Activated CD4-positive, alpha-beta T cell treated with anti-CD3 and anti-CD28 coated beads, Interleukin-2, amount 50 U/mL, for 16 hours (primary cell): ENCODE measurements around the gene TAF1C.
"Not testable (repeated sequence)": the region's sequence is repeated elsewhere in the genome, so short reads cannot be mapped to it uniquely, and the experiment has no call there.

Experiments
- DNase-seq: peaks from one replicate; pipeline ENCODE4 v3.0.0-alpha.2; 2020

TAF1C gene

DNA sequence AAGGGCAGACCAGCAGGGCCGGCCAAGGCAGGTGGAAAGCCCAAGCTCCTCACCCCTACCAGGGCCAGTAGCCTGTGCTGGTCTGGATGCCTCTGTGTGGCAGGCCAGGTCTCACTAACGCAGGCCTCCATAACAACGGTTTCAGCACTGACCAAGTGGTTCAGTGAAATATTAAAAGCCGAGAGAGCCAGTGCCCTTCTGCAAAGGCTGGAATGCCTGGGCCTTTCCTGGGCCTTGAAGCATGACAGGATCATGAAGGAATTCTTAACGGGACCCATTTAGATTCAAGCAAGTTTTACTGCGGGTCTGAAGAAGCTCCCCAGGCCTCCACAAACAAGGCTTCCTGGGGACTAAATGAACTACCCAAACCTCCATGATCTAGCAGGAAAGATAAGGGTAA is 20.4 kb upstream of the TAF1C start:
- no peak for DNase-seq

DNA sequence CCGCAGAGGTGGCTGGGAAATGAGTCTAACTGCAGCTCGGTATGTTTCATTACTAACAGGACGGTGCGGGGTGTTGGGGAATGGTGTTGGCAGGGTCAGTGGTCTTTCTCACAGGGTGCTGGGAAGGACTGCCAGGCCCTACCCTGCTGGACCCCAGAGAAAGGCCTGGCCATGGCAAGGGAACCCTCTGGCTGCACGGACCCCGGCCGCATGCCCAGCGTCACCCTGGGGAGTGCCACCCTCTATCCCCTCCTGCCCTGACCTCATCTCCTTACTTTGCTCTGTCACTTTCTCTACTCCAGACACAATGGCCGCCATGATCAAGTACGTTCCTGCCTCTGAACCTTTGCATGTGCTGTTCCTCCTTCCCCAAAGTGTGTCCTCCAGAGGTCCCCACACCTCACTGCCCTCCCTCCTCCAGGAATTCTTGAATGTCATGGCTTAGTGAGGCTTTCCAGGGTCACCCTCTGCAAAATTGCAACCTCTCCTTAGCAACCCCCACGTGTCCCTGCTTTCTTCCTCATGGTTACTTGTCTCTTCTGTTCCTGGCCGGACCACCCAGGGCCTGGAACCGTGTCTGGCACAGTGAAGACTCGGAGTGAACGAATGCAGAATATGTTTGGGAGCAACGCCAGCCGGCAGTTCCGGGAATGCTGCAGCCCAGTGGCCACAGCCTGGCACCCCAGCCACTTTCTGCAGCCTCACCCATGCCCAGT is 19.3 kb upstream of the TAF1C start:
- DNase-seq: no peak

DNA sequence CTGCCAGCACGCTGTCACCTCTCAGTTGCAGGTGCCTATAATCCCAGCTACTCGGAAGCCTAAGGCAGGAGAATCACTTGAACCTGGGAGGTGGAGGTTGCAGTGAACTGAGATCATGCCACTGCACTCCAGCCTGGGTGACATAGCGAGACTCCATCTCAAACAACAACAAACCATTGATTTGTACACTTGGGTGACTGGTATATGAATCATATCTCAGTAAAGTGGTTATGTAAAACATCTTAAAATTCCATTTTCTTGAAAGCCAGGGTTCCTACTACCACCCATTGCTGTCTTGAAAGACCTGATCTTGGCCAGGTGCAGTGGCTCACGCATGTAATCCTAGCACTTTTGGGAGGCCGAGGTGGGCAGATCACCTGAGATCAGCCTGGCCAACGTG is 18.3 kb upstream of the TAF1C start:
- not testable (repeated sequence) for DNase-seq

DNA sequence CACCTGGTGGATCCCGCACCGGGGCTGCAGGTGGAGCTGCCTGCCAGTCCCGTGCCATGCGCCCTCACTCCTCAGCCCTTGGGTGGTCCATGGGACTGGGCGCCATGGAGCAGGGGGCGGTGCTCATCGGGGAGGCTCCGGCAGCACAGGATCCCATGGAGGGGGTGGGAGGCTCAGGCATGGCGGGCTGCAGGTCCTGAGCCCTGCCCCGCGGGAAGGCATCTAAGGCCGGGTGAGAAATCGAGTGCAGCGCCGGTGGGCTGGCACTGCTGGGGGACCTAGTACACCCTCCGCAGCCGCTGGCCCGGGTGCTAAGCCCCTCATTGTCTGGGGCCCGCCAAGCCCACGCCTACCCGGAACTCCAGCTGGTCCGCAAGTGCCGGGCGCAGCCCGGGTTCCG is 17.7 kb upstream of the TAF1C start:
- not testable (repeated sequence) for DNase-seq

DNA sequence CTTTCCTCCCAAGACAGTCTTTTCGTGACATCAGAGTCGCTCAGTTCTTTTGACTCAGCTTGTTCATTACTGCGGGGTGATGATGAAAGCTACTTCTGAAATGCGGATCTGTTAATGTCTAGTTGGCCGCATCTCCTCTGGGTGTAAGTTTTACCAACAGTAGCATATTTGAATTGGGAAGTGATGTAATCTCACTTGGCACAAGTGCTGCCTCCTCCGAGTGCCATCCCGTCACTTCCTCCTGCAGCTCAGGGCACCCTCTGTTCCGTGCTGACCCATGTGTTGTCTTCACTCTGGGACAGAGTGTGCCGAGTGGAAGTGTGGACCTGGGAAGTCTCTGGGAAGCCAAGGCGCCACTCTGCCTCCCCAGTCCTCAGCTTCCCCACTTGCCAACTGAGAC is 13.0 kb upstream of the TAF1C start:
- no peak for DNase-seq

DNA sequence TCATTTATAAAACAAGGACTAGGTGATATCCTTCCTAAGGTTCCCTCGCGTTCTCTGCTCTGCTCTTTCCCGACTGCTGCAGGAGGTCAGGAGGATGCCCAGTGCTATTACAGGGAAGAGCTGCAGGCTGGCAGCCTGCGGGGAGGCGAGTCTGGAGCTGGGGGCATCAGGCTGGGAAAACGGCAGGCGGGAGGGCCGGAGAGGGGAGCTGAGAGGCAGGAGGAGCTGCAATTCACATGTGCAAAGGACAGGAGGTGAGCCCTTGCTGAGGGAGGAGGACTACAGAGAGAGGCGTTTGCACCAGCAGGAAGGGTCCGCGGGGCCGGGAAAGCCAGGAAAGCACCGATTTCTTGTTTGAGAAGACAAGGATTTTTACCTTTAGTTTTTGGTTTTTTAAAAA is 12.2 kb upstream of the TAF1C start:
- DNase-seq: no peak

DNA sequence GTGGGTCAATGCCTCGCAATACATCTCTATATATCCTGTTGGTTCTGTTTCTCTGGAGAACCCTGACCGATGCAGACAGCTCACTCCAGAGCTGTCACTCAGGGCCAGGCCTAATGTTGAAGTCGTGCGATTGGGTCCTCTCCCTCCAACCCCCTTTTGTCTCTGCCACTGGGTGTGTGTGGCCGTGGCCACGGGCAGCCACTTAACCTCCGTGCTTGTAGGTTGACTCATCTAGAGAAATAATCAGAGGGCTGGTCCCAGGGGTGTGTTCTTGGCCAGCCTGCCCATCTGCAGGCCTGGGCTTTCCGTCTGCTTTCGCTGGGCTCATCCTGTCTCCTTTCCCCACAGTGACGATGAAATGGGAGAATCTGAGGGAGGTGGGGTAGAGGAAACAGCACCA is 11.5 kb upstream of the TAF1C start:
- no peak for DNase-seq

DNA sequence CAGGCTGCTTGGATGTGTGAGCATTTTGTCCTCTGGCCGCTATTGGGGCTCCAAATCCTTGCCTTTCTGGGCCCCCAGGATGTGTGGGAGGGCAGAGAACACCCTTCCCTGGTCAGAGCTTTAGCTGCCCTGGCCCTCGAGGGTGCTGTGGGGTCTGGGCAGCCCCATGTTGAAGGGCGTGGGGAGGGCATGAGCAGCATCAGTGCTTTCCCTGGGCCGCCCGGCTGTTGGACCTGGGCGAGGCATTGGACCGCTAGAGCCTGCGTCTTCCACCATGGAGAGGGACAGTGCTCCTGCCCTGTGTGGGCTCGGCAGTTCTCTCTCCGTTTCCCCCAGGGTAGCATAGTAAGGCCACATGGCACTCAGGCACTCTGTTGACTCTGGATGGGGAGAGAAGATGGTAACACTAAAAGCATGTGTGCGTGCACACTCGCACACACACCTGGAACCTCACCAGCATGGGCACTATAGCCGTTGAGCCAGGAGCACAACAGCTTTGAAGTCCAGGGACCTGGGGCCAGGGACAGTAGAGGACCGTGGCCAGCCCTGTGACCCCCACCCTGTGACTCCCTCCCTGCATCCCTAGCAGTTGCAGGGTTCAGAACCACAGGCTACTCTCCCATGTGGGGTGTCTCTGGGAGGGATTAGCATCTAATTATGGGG is 10.7 kb upstream of the TAF1C start:
- DNase-seq: no peak

DNA sequence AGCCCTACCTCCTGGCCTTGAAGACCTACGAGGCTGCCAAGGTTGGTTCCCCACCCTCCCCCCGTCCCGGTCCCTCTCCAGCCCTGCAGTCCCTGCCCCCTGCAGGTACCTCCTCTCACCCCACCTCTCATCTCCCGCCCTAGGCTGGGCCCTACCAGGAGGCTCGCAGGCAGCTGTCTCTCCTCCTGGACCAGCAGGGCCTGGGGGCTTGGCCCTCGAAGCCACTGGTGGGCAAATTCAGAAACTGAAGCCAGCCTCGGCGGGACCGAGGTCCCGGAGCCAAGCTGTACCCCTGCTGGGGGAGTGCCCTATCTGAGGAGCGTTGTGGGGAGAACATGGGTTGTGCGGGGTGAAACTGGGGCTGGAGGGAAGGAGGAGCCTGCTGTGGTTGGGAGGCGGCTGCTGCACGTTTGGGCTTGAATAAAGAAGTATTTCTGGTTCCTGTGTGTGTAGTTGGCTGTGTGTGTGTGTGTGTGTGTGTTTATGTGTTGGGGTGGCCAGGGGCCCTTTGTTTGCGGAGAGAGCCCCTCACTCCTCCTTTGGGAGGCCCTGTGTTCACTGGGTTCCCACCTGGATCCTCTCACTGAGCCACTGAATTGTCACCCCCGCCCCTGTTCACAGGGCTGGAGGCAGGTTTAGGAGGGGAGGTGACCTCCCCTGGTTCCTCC is 10.0 kb upstream of the TAF1C start:
- DNase-seq: no peak

DNA sequence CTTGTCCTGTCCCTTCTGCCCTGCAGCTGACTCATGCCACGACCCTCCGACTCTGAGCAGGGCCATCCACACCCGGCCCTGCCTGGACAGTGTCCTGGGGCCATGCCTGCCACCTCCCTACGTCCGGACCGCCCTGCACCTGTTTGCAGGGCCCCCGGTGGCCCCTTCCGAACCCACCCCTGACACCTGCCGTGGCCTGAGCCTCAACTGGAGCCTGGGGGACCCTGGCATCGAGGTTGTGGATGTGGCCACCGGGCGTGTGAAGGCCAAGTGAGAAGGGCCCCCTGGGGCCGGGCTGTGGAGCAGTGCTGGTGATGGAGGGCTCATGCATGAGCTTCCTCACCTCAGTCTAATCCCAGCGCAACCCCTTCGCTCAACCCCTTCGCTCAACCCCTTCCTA is 9.2 kb upstream of the TAF1C start:
- DNase-seq: no peak

DNA sequence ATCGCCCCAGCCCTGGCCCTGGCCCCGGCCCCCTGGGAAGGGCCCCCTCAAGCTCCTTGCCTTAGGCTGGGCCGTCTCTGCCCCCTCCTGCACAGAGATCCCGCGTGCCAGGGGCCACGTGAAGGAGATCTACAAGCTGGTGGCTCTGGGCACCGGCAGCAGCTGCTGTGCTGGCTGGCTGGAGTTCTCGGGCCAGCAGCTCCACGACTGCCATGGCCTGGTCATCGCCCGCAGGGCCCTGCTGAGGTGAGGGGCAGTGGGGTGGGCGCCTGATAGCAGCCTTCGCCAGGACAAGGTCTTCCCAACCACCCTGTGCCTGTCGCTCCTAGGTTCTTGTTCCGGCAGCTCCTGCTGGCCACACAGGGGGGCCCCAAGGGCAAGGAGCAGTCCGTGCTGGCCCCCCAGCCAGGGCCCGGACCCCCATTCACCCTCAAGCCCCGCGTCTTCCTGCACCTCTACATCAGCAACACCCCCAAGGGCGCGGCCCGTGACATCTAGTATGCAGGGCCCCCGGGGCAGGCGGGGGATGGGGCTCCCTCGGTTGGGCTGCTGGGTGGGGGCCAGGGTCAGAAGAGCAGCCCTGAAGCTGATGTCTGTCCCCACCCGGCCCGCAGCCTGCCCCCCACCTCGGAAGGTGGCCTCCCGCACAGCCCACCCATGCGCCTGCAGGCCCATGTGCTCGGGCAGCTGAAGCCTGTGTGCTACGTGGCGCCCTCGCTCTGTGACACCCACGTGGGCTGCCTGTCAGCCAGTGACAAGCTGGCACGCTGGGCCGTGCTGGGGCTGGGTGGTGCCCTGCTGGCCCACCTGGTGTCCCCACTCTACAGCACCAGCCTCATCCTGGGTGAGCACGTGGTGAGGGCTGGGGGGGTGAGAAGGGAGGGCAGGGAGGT is 8.6 kb upstream of the TAF1C start:
- no peak for DNase-seq

DNA sequence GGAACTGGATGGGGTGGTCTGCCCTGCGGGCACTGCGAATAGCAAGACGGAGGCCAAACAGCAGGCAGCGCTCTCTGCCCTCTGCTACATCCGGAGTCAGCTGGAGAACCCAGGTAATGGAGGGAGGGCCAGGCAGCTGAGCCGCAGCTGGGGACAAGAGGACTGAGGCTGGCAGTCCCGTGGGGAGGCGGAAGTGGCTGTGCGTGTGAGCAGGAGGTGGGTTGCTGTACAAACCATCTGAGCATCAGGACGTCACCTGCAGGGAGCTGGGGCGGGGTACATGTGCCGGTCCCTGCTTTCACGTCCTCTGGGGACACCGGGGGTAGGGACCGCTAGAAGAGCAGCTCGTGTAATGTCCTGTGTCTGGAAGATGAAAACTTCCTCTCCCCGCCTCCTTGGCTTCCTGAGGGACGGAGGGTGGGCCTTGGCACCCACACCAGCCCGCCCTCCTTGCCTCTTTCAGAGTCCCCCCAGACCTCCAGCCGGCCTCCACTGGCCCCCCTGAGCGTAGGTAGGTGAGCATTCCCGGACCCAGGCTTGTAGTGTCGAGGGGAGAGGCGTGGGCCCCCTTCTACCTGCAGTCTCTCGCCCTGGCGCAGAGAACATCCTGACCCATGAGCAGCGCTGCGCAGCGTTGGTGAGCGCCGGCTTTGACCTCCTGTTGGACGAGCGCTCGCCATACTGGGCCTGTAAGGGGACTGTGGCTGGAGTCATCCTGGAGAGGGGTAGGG is 7.8 kb upstream of the TAF1C start:
- DNase-seq: no peak

DNA sequence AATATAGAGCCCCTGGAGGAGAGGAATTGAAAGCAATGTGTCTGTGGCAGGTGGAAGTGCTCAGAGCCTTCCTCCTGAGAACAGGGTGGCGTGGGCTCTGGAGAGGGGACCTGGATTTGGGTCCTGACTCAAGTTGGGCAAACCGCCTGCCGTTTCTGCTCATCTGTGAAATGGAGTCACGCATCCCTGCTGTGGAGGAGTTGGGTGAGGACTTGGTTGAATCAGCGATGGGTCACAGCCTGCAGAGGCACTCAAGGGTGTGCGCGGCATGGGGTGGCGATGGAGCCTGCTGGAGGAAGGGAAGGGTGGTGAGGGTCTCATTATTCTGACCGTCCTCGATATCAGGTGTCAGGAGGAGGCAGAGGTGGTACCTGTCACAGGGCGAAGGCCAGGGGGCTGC is 7.2 kb upstream of the TAF1C start:
- no peak for DNase-seq

DNA sequence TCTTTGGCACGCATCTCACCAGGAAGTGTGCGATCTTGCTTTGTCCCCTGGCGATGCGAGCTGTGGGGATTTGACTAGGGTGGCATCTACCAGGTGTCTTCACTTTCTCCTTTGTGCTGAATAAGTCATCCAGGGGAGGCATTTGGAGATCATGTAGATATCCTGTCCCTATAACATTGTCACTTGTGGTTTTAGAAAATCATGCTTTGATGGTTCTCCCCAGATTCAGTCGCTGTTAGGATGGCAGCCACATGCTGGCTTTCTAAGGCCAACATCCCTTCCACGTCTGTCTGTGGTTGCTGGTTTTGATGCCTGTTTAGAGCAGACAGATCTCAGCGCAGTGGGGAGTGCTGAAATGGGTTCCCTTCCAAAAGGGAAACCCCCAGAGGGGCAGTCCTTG is 6.6 kb upstream of the TAF1C start:
- DNase-seq: no peak

DNA sequence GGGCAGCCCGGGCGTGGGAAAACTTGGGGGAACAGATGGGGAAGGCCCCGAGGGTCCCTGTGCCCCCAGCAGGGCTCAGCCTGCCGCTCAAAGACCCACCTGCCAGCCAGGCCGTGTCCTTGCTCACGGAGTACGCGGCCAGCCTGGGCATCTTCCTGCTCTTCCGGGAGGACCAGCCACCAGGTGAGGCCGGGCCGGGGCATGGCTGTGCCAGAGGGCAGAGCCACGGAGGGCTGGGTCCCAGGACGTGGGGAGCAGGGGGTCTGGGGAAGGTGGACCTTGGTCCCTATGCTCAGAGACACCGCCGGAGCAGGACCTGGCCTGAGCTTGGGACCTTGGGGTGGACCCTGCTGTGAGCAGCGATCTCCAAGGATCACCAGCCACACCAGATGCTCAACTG is 4.6 kb upstream of the TAF1C start:
- no peak for DNase-seq

DNA sequence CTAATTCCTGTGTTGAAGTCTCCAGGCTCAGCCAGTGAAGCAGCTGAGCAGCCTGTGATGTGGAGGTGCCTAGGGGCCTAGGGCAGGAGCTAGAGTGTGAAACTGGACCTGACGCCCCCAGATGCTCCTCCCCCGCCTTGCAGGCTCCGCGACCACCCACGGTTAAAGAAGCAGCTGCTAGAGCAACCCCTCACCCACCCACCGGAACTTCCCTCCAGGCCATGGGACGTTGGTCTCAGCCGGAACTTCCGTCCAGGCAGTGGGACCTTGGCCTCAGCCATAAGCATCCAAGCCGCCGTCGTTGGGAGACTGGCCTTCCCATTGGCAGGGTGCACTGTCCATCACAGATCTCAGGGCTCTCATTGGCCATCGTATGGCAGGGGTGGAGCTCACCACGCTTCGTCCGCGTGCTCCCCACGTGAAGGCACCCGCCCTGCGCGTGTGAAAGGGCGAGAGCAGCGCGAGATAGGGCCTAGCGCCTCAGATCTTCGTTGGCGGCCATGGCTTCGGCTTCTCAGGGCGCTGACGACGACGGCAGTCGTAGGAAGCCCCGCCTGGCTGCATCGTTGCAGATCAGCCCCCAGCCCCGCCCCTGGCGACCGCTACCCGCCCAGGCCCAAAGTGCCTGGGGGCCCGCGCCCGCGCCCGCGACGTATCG is 4.0 kb upstream of the TAF1C start, which contains the start of gene ADAD2:
ADAD2 (plus strand) TSS at position 427 of the 658 bp plus-strand sequence; CDS start at position 501, 74 bp downstream.
- no peak for DNase-seq

DNA sequence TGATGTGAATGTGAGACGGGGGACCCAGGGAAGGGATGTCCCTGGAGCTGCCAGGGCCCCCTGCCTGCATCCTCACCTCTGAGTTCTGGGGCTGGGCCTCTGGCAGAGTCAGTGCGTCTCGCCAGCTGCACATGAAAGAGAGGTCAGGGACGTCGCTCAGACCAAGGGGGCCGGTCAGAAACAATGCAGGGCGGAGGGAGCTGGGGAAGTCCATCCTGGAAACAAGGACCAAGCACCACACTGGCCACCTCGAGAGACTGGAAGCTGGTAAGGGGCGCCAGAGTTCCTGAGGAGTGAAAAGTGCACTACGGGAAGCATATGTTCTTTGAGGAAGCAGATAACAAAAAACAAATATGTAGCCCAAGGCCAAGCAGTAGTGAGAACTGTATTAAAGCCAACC is 2.1 kb downstream of the TAF1C start:
- no peak for DNase-seq

DNA sequence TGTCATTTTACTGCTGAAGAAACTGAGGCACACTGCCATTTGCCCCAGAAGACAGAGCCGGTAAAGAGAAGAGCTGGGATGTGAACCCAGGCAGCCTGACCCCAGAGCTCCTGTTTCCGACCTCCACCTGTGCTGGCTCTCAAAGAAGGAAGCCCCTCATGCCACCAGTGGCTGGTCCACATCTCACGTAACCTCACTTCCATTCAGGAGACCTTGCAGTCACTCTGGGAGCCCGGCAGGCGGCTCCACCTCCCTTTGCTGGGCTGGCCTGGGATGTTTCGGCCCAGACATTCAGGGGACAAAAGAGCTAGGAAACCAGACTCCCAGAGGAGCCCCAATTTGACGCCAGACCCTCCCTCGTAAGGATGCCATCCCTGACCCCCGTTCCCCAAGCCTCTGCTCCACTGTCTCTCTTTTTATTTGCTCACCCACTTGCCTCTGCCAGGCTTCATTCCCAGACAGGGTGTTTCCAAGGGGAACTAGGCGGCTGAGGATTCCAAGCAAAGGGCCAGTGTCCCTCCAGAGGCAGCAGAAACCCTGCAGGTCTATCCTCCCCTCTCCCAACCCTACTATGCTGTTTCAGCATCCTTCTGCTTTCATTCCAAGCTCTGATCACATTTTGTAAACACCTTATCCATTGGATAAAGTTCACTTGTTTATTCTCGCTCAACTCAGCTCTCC is 2.8 kb downstream of the TAF1C start:
- DNase-seq: no peak

DNA sequence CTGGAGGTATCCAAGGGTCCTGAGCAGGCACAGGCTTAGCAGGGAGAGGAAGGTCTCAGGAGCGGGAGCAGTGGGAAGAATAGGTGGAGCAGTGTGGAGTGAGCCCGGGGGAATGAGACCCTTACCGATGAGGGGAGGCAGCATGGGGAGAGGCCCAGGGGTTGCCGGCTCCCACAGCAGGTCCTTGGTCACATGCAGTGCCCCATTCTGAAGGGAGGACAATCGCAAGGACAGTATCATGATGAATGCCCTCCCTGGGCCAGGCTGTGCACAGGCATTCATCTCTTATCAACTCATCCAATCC is 3.3 kb downstream of the TAF1C start:
- no peak for DNase-seq

DNA sequence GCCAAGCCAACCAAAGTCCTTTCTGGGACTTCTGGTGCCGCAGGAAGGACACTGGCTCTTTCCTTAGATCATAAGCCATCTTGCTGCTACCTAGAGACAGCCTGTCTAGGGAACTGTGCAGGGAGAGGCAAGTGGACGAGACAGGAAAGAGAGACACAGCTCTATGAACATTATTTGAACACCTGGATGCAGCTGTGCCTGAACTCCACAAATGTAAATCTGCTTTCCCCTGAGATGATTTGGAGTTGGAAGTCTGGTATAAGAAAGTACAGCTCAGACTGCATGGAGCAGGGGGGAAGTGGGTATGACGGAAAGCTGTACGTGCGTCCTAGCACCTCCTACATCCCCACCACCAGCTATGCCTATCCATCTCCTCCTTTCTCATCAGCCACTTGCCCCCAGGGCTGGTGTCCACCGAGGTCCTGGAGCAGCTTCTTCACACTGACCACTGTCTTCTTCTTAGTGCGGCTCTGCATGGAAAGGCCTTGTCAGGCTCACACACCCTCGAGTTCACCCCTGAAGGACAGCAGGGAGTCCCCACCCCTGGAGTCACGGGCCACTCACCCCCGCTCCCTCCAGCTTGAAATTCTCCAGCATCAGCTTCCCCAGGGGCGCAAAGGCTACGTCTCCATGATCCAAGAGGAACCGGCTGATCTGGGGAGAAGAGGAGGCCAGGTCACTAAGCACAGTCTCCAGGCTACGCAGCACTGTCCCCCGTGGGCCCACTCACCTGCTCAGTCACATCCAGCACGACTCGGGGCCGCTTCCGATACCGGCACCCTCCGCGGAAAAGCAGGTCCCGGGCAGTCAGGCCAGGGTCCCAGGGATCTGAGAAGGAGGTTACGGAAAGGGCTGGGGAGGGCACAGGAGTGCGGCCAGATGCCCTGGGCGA is 3.9 kb downstream of the TAF1C start:
- no peak for DNase-seq
